Fibroblast of mammary gland (primary cell): Measurements from ENCODE around the gene MLPH.

Experiments
- DNase-seq: peaks from one replicate; pipeline ENCODE4 v3.0.0-alpha.2; 2010; ENCODE audit warnings: low read depth
- H3K4me3 ChIP-seq: 2 replicates; pipeline ENCODE4 v1.5.1; 2011; ENCODE audit warnings: low read depth, mild to moderate bottlenecking, low read length, moderate library complexity; ENCODE audit not compliant: control insufficient read depth
- CTCF ChIP-seq: conservative IDR thresholded peaks from 2 replicates; pipeline ENCODE4 v1.5.1; 2011; ENCODE audit warnings: low read depth, low read length, inconsistent platforms; ENCODE audit not compliant: control insufficient read depth, insufficient read depth

Gene MLPH

GRCh38 chr2:237455764-237456163 lies 31.3 kb upstream of the MLPH start:
- no peak overlapping the region for H3K4me3 ChIP-seq
- no peak for DNase-seq
- TF ChIP-seq CTCF: no peak

GRCh38 chr2:237456200-237456843 lies 30.7 kb upstream of the MLPH start:
- no peak overlapping the region for H3K4me3 ChIP-seq
- TF ChIP-seq CTCF: no peak
- peak; percentile 77 for DNase-seq

GRCh38 chr2:237457388-237457941 lies 29.6 kb upstream of the MLPH start:
- no peak for DNase-seq
- H3K4me3 ChIP-seq: no peak overlapping the region

GRCh38 chr2:237458519-237458918 lies 28.5 kb upstream of the MLPH start:
- no peak for DNase-seq
- no peak for TF ChIP-seq CTCF
- H3K4me3 ChIP-seq: no peak overlapping the region

More at GRCh38 chr2:237457388-237457941, 29.6 kb upstream of the MLPH start:
- no peak for TF ChIP-seq CTCF

DNA sequence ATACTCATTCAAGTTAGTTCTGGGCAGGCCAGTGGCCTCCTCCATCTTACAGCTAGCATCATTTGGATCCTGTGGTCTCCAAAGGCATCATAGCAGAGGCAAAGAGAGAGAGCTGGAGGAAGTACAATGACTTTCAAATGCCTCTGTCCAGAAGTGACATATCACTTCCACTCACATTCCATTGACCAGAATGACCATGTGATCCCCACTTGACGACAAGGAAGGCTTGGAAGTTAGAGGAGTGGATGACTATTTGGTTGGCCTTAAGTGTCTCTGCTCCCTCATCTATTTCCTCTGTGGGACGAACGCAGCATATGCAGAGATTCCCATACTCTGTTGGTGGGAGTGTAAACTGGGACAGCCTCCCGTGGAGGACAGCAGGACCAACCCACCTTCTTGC lies 27.8 kb upstream of the MLPH start:
- peak; percentile 36 for DNase-seq
- H3K4me3 ChIP-seq: no peak overlapping the region
- TF ChIP-seq CTCF: no peak

DNA sequence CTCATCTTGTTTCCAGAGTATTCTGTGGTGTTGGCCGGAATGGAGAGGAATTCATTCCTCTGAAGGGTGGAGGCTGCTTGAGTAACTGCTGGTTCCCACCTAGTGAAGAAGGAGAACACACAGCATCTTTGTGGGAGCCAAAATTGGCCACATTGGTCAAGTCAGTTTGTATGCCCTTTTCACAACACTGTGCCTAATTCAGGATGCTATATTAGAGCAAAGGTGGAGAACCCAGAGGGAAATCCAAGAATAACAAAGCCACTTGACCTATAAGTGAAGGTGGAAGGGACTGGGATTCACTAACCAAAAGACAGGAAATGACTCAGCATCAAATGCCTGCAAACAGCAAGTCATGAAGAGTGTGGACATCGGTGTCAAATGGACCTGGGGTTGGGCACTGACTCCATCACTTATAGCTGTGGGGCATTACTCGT lies 27.3 kb upstream of the MLPH start:
- no peak for TF ChIP-seq CTCF
- peak; percentile 90 for DNase-seq
- H3K4me3 ChIP-seq: no peak overlapping the region
